Body of pancreas (tissue), 4 donors: ENCODE measurements around the gene AFF3.

Experiments used
- CTCF ChIP-seq, 7 experiments: fragments of 450-650 bp in 4 of 7; fragments of 200-600 bp in 3 of 7; sonication (generic) in 3 of 7; IDR thresholded peaks; one replicate each; pipeline ENCODE4 v1.5.1; 2016 to 2019; ENCODE audit warnings: antibody characterized with exemption in 7 of 7
- POLR2A ChIP-seq, 3 donors: fragments of 450-650 bp; IDR thresholded peaks; one replicate each; pipeline ENCODE4 v1.6.1; 2016; ENCODE audit warnings: antibody characterized with exemption in 3 of 3, mild to moderate bottlenecking in 2 of 3

DNA sequence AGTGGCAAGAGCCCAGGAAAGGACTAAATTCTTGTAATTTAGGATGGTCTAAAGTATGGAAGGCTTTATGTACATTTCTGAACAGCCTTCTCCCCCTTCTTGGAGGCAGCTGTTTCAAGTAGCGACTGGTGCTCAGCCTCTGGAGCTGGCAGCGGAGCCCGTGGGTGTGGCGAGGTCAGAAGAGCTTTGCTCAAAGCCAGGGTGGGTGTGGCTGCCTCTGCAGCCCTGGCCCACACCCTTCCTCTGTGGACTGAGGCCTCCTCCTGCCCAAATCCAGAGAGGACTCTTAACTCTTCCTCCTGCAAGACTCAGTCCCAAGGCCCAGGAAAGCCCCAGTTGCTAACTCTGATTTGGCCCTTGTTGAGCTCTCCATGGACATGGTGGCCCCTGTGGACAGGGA lies 450.5 kb downstream of the AFF3 start:
- TF ChIP-seq POLR2A (IDR thresholded peaks at IDR 0.05) = no peak
- no peak for TF ChIP-seq CTCF (IDR thresholded peaks at IDR 0.05)
